Endometrium (tissue), 2 donors: ENCODE measurements around the gene LRRC25.

Source experiments
- FAIRE-seq: peaks from 2 replicates; lab custom pipeline; 2012; peaks lifted over from hg19 to GRCh38; lab: Jason Lieb, UNC
- donor health status: control.
- donor health status: control.

Gene LRRC25

GRCh38 chr19:18397242-18398202 is at the start of gene LRRC25:
Gene LRRC25, minus strand, starts transcription at chr19:18397622. Its CDS starts 659 bp downstream, at chr19:18396963.
- no peak for FAIRE-seq

GRCh38 chr19:18446811-18447359 is 49.5 kb upstream of the LRRC25 start:
- FAIRE-seq, result no peak

- no peak for FAIRE-seq
Observed at GRCh38 chr19:18446145-18446810, 48.9 kb upstream of the LRRC25 start.

- FAIRE-seq, result no peak
Observed at GRCh38 chr19:18445262-18445948, 48.0 kb upstream of the LRRC25 start.

- no peak for FAIRE-seq
Observed at GRCh38 chr19:18444513-18444912, 47.1 kb upstream of the LRRC25 start.

GRCh38 chr19:18443831-18444230 is 46.4 kb upstream of the LRRC25 start:
- FAIRE-seq, result no peak

- no peak for FAIRE-seq
Observed at GRCh38 chr19:18443406-18443805, 46.0 kb upstream of the LRRC25 start.

- no peak for FAIRE-seq
Observed at GRCh38 chr19:18442941-18443340, 45.5 kb upstream of the LRRC25 start.

- FAIRE-seq, result no peak
Observed at GRCh38 chr19:18441804-18442788, 44.7 kb upstream of the LRRC25 start.

GRCh38 chr19:18440936-18441803 is 43.7 kb upstream of the LRRC25 start:
- no peak for FAIRE-seq

- FAIRE-seq, result no peak
Observed at GRCh38 chr19:18440415-18440877, 43.0 kb upstream of the LRRC25 start.

- no peak for FAIRE-seq
Observed at GRCh38 chr19:18439910-18440237, 42.5 kb upstream of the LRRC25 start.

- no peak for FAIRE-seq
Observed at GRCh38 chr19:18439025-18439909, 41.8 kb upstream of the LRRC25 start.

GRCh38 chr19:18438331-18439024 is 41.1 kb upstream of the LRRC25 start:
- FAIRE-seq, result no peak

- FAIRE-seq, result no peak
Observed at GRCh38 chr19:18437491-18438330, 40.3 kb upstream of the LRRC25 start, which contains the start of gene ISYNA1. Gene ISYNA1, minus strand, starts transcription at chr19:18438133. Its CDS starts 154 bp downstream, at chr19:18437979.

GRCh38 chr19:18436671-18437490 is 39.5 kb upstream of the LRRC25 start:
- FAIRE-seq, result no peak
